Esophagus muscularis mucosa (tissue), 2 donors: ENCODE results near the gene TRIM46.

Experiments
- EP300 ChIP-seq: sonication (generic); formaldehyde crosslinking; IDR thresholded peaks from one replicate; pipeline ENCODE4 v1.6.1; 2017; ENCODE audit warnings: antibody characterized with exemption
- POLR2A ChIP-seq: fragments of 450-650 bp; IDR thresholded peaks from one replicate; pipeline ENCODE4 v1.6.1; 2017; ENCODE audit warnings: antibody characterized with exemption, moderate library complexity, mild to moderate bottlenecking, low read depth

GRCh38 chr1:155134880-155135414 lies 38.7 kb upstream of the TRIM46 start:
- TF ChIP-seq EP300, result peak; percentile 63
- TF ChIP-seq POLR2A, result no peak
